ENCODE data around the gene ZNF593OS. TPM values are rescaled to one million over a fixed set of nuclear protein-coding genes. Genes with fewer than 3 reads are reported as not detected.

ZNF593OS gene
- total RNA-seq, 2 experiments from 2014 or later, result not detected

GRCh38 chr1:26132834-26133167 lies 38.8 kb downstream of the ZNF593OS start:
- ChIA-PET CTCF (interaction anchor here (2.1 to 17.1 kb wide), 2 partner anchors 9 kb away, joined by 9 to 317 read pairs; no protein-coding TSS in a partner anchor), POLR2A (no interaction called here)
- ATAC-seq (no peak), DNase-seq (no peak)
- Mint-ChIP-seq H3K4me3 (no peak overlapping the region), H3K27ac (peak overlapping the region; percentile 39), H3K36me3 (ENCODE audit: low read depth) (no peaks in the 10 kb centered on the region), H3K27me3 (ENCODE audit: low read depth) (no peaks in the 10 kb centered on the region), H3K9me3 (ENCODE audit: insufficient read depth) (peaks cover 3% of the 10 kb centered on the region), H3K4me1 (ENCODE audit: low read depth) (peaks cover 19% of the 10 kb centered on the region)

- Mint-ChIP-seq H3K9me3 (ENCODE audit: insufficient read depth) (peaks cover 3% of the 10 kb centered on the region), H3K27me3 (ENCODE audit: low read depth) (no peaks in the 10 kb centered on the region), H3K4me3 (no peak overlapping the region), H3K27ac (no peak overlapping the region), H3K4me1 (ENCODE audit: low read depth) (peaks cover 24% of the 10 kb centered on the region), H3K36me3 (ENCODE audit: low read depth) (peaks cover 3% of the 10 kb centered on the region)
- ATAC-seq (peak; percentile 27), DNase-seq (no peak)
- ChIA-PET POLR2A (no interaction called here), CTCF (interaction anchor here (2.1 to 17.1 kb wide), 2 partner anchors 9 to 10 kb away, joined by 9 to 317 read pairs; no protein-coding TSS in a partner anchor)
Observed at GRCh38 chr1:26132128-26132833, 39.4 kb downstream of the ZNF593OS start.

GRCh38 chr1:26130695-26131094 lies 40.9 kb downstream of the ZNF593OS start:
- H3K27ac Mint-ChIP-seq, result no peak overlapping the region
- POLR2A ChIA-PET, result interaction anchor here (2.1 kb wide), 1 partner anchor 8 kb away, joined by 7 read pairs; no protein-coding TSS in a partner anchor
- H3K27me3 Mint-ChIP-seq (ENCODE audit: low read depth), result no peaks in the 10 kb centered on the region
- H3K9me3 Mint-ChIP-seq (ENCODE audit: insufficient read depth), result peaks cover 3% of the 10 kb centered on the region
- no peak for DNase-seq
- no peak overlapping the region for H3K4me3 Mint-ChIP-seq
- CTCF ChIA-PET, result interaction anchor here (0.6 to 17.1 kb wide), 4 partner anchors 11 to 174 kb away, joined by 3 to 317 read pairs (median 3); partner anchors contain the start of gene CEP85
- H3K36me3 Mint-ChIP-seq (ENCODE audit: low read depth), result peaks cover 5% of the 10 kb centered on the region
- H3K4me1 Mint-ChIP-seq (ENCODE audit: low read depth), result peaks cover 37% of the 10 kb centered on the region
- no peak for ATAC-seq

DNA sequence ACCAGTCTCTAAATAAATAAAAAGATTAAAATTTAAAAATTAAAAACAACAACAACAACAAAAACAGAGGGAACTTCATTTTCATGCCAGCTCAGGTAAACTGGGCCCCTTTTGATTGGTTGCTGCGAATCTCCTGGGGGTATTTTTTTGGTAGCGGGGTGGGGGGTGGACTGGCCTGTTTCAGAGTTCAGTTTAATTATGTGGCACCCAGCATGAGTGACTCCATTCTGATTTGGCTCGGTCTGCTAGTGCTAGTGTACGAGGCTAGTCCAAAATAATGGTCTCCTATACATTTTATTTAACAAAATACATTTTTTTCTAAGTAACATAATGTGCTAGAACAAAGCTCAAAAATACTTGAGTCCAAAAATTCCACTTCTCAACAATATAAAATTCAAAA lies 41.9 kb downstream of the ZNF593OS start:
- POLR2A ChIA-PET, result interaction anchor here (2.1 kb wide), 1 partner anchor 9 kb away, joined by 7 read pairs; no protein-coding TSS in a partner anchor
- Mint-ChIP-seq H3K27ac (no peak overlapping the region), H3K4me1 (ENCODE audit: low read depth) (peaks cover 45% of the 10 kb centered on the region), H3K27me3 (ENCODE audit: low read depth) (no peaks in the 10 kb centered on the region), H3K9me3 (ENCODE audit: insufficient read depth) (peaks cover 3% of the 10 kb centered on the region), H3K36me3 (ENCODE audit: low read depth) (peaks cover 9% of the 10 kb centered on the region), H3K4me3 (no peak overlapping the region)
- CTCF ChIA-PET, result interaction anchor here (1.2 to 17.1 kb wide), 6 partner anchors 10 to 104 kb away, joined by 3 to 317 read pairs (median 6); partner anchors contain the start of genes CEP85 and ZNF593
- ATAC-seq (no peak), DNase-seq (no peak)

GRCh38 chr1:26127235-26128163 lies 44.1 kb downstream of the ZNF593OS start:
- peaks cover 62% of the 10 kb centered on the region for H3K4me1 Mint-ChIP-seq (ENCODE audit: low read depth)
- ATAC-seq (no peak), DNase-seq (peak; percentile 31)
- H3K36me3 Mint-ChIP-seq (ENCODE audit: low read depth), result peaks cover 25% of the 10 kb centered on the region
- ChIA-PET CTCF (interaction anchor here (0.7 to 17.1 kb wide), 14 partner anchors 14 to 232 kb away, joined by 3 to 317 read pairs (median 4); partner anchors contain the start of genes C1orf232, CEP85, PDIK1L and ZNF593), POLR2A (interaction anchor here (0.6 to 8.0 kb wide), 10 partner anchors 12 to 678 kb away, joined by 3 to 93 read pairs (median 7); partner anchors contain the start of genes PAFAH2, PDIK1L and STMN1)
- peak overlapping the region; percentile 76 for H3K4me3 Mint-ChIP-seq
- peak overlapping the region; percentile 94 for H3K27ac Mint-ChIP-seq
- no peaks in the 10 kb centered on the region for H3K9me3 Mint-ChIP-seq (ENCODE audit: insufficient read depth)
- no peaks in the 10 kb centered on the region for H3K27me3 Mint-ChIP-seq (ENCODE audit: low read depth)

DNA sequence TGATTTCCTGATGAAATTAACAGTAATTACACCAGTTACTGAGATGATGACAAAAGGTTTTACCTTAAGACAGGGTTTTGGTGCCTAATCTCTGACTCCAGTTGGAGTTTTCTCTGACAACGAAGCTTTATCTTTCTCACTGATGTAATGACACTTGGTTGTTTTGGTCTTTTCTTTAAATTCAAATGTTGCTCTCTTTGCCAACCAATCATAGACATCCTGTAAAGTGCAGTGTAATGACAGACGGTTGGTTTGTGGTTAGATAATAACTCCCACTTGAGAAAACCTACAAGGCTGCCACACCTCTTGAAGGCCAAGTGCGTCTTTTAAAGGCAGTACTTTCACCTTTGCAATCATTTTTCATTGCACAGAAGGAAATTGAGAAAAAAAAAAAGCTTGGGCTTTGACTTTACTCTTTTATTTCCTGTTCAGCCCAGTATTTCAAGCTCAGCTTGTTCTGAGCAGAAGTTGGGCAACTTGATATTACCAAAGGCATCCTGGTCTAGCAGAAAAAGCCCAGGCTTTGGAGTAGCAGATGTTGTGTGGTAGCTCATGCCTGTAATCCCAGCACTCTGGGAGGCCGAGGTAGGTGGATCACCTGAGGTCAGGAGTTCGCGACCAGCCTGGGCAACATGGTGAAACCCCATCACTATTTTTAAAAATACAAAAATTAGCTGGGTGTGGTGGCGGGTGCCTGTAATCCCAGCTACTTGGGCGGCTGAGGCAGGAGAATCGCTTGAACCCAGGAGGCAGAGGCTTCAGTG lies 45.1 kb downstream of the ZNF593OS start:
- Mint-ChIP-seq H3K36me3 (ENCODE audit: low read depth) (peaks cover 35% of the 10 kb centered on the region), H3K4me3 (peak overlapping the region; percentile 76), H3K9me3 (ENCODE audit: insufficient read depth) (no peaks in the 10 kb centered on the region), H3K27me3 (ENCODE audit: low read depth) (no peaks in the 10 kb centered on the region), H3K4me1 (ENCODE audit: low read depth) (peaks cover 66% of the 10 kb centered on the region), H3K27ac (peak overlapping the region; percentile 94)
- POLR2A ChIA-PET, result interaction anchor here (0.6 to 8.0 kb wide), 11 partner anchors 11 to 252 kb away, joined by 3 to 93 read pairs (median 9); partner anchors contain the start of genes PDIK1L and STMN1
- ATAC-seq (peak; percentile 98), DNase-seq (peak; percentile 83)
- CTCF ChIA-PET, result interaction anchor here (0.7 to 17.1 kb wide), 16 partner anchors 13 to 232 kb away, joined by 3 to 317 read pairs (median 4); partner anchors contain the start of genes C1orf232, CEP85, PDIK1L and ZNF593

DNA sequence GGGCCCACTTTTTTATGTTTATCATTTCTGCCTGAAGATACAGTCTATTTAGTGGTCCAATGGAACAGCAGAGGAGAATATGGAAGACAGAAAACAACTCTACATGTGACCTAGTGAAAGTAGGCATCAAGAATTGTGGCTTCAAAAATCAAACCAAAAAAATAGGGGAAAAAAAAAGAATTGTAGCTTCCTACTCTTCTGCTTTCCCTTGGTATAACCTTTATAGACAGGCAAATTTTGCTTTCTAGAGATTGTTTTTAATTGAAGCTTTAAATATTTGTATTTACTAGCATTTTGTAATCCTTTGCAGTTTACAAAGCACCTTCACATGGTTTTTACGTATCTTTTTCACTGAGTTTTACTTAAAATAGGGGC lies 45.7 kb downstream of the ZNF593OS start:
- H3K9me3 Mint-ChIP-seq (ENCODE audit: insufficient read depth), result no peaks in the 10 kb centered on the region
- no peak for DNase-seq
- peaks cover 64% of the 10 kb centered on the region for H3K4me1 Mint-ChIP-seq (ENCODE audit: low read depth)
- peak overlapping the region; percentile 94 for H3K27ac Mint-ChIP-seq
- CTCF ChIA-PET, result interaction anchor here (0.8 to 17.1 kb wide), 11 partner anchors 13 to 233 kb away, joined by 3 to 317 read pairs (median 5); partner anchors contain the start of genes C1orf232, CEP85, PDIK1L and ZNF593
- H3K36me3 Mint-ChIP-seq (ENCODE audit: low read depth), result peaks cover 35% of the 10 kb centered on the region
- ATAC-seq, result no peak
- H3K27me3 Mint-ChIP-seq (ENCODE audit: low read depth), result no peaks in the 10 kb centered on the region
- POLR2A ChIA-PET, result interaction anchor here (1.4 to 8.0 kb wide), 7 partner anchors 11 to 220 kb away, joined by 4 to 93 read pairs (median 12); partner anchors contain the start of genes PDIK1L and STMN1
- peak overlapping the region; percentile 76 for H3K4me3 Mint-ChIP-seq

DNA sequence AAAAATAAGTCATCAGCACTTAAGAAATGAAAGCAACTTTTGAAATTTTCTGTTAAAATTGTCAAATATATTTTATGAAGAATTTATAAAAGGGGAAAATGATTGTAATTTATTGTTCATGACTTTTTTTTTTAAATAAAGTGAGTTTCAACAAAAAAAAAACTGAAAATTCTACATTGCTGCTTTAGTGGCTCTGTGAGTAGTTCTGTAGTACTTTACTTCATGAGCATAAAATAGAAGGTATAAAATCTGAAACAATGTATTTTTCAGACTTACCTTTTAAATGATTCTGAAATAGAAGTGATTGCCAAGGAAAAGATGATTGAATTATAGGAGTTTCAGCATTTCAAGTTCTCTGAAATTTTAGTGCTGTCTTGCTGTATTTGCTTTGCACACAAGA lies 46.2 kb downstream of the ZNF593OS start:
- DNase-seq, result no peak
- H3K27me3 Mint-ChIP-seq (ENCODE audit: low read depth), result no peaks in the 10 kb centered on the region
- ATAC-seq, result no peak
- POLR2A ChIA-PET, result interaction anchor here (1.4 to 8.0 kb wide), 5 partner anchors 10 to 220 kb away, joined by 5 to 93 read pairs (median 12); partner anchors contain the start of genes PDIK1L and STMN1
- no peaks in the 10 kb centered on the region for H3K9me3 Mint-ChIP-seq (ENCODE audit: insufficient read depth)
- CTCF ChIA-PET, result interaction anchor here (0.8 to 17.1 kb wide), 8 partner anchors 12 to 233 kb away, joined by 3 to 317 read pairs (median 7); partner anchors contain the start of genes C1orf232, CEP85, PDIK1L and ZNF593
- peaks cover 36% of the 10 kb centered on the region for H3K36me3 Mint-ChIP-seq (ENCODE audit: low read depth)
- H3K4me3 Mint-ChIP-seq, result peak overlapping the region; percentile 76
- H3K27ac Mint-ChIP-seq, result peak overlapping the region; percentile 94
- H3K4me1 Mint-ChIP-seq (ENCODE audit: low read depth), result peaks cover 60% of the 10 kb centered on the region

DNA sequence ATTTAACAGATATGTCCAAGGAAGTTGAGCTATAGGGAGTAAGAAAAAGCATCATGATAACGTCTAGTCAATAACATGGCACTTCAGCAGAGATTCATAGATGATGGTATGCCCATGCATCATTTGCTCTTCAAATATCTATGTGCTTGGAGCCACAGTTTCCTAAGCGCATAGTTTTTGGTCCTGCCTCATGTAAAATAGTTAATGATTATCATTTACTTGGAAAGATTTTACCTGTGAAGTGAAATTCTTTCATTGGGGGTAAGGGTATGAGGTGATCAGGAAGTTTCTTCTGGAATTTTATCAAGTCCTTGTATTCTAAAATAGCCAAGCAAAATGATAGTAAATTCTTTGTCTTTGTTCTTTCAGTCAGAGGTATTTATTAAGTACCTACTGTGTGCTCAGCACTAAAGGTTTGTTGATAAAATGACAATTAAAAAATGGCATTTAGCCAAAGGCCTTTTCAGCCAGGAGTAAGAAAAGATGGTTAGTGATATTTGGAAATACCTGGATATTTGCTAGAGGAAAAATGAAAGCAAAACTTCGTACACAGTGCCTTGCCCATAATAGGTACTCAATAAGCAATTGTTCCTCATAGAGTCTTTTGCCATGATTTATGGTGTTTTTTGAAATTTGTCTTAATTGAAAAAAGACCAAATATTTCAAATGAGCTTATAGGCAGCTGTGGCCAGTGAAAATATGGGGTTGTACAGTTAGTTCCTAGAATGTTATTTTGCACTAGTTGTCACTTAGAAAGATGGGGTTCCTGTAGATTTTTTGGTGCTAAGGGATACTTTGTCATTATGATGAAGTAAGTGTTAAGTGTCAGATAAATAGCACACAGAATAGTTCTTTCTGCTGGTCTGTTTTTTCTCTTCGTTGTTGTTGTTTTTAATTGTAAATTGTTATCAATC lies 47.0 kb downstream of the ZNF593OS start:
- Mint-ChIP-seq H3K36me3 (ENCODE audit: low read depth) (peaks cover 43% of the 10 kb centered on the region), H3K9me3 (ENCODE audit: insufficient read depth) (no peaks in the 10 kb centered on the region), H3K27ac (peak overlapping the region; percentile 33), H3K4me3 (peak overlapping the region; percentile 9), H3K27me3 (ENCODE audit: low read depth) (no peaks in the 10 kb centered on the region), H3K4me1 (ENCODE audit: low read depth) (peaks cover 67% of the 10 kb centered on the region)
- ATAC-seq (no peak), DNase-seq (no peak)
- CTCF ChIA-PET, result interaction anchor here (1.0 to 17.1 kb wide), 4 partner anchors 8 to 229 kb away, joined by 3 to 317 read pairs (median 39); partner anchors contain the start of gene PDIK1L
- POLR2A ChIA-PET, result interaction anchor here (1.1 to 8.0 kb wide), 2 partner anchors 13 to 21 kb away, joined by 3 to 93 read pairs; partner anchors contain the start of gene PDIK1L

Measured in activated CD8-positive, alpha-beta T cell treated with anti-CD3 and anti-CD28 coated beads, Interleukin-2, amount 10 ng/mL, durations not matched to agents 7 days and 5 days (primary cell).